ENCODE measurements around the gene FAM3D. TPM values are rescaled to one million over a fixed set of nuclear protein-coding genes. Genes with fewer than 3 reads are reported as not detected.

FAM3D gene
- total RNA-seq, 2 donors from 2014 or later: not detected

- no peak for DNase-seq (ENCODE audit: low spot score)
- no peaks in the 10 kb centered on the region for H3K36me3 ChIP-seq
- no peak overlapping the region for H3K27ac ChIP-seq
- H3K4me1 ChIP-seq: no peaks in the 10 kb centered on the region
- no peak for TF ChIP-seq CTCF (IDR thresholded peaks at IDR 0.05)
- no peaks in the 10 kb centered on the region for H3K9me3 ChIP-seq
- H3K27me3 ChIP-seq: no peaks in the 10 kb centered on the region
- H3K4me3 ChIP-seq: no peak overlapping the region
Observed at GRCh38 chr3:58660998-58661397, 5.6 kb downstream of the FAM3D start.

GRCh38 chr3:58659051-58659675, 7.4 kb downstream of the FAM3D start:
- no peak for DNase-seq (ENCODE audit: low spot score)
- no peaks in the 10 kb centered on the region for H3K27me3 ChIP-seq
- no peak overlapping the region for H3K4me3 ChIP-seq
- no peak overlapping the region for H3K27ac ChIP-seq
- no peaks in the 10 kb centered on the region for H3K36me3 ChIP-seq
- H3K9me3 ChIP-seq: no peaks in the 10 kb centered on the region
- H3K4me1 ChIP-seq: no peaks in the 10 kb centered on the region
- TF ChIP-seq CTCF (IDR thresholded peaks at IDR 0.05): peak in 1 of 2 donors; percentile 34

- Histone ChIP-seq H3K27ac (no peak overlapping the region), H3K4me1 (no peaks in the 10 kb centered on the region), H3K36me3 (no peaks in the 10 kb centered on the region), H3K27me3 (no peaks in the 10 kb centered on the region), H3K4me3 (no peak overlapping the region), H3K9me3 (no peaks in the 10 kb centered on the region)
- DNase-seq (ENCODE audit: low spot score): no peak
- TF ChIP-seq CTCF (IDR thresholded peaks at IDR 0.05): no peak
Observed at GRCh38 chr3:58658508-58658907, 8.1 kb downstream of the FAM3D start.

- no peak for DNase-seq (ENCODE audit: low spot score)
Observed at GRCh38 chr3:58657571-58658141, 8.9 kb downstream of the FAM3D start.

GRCh38 chr3:58657036-58657520, 9.5 kb downstream of the FAM3D start:
- H3K4me3 ChIP-seq: no peak overlapping the region
- no peak for DNase-seq (ENCODE audit: low spot score)

More at GRCh38 chr3:58657571-58658141, 8.9 kb downstream of the FAM3D start:
- H3K27me3 ChIP-seq: no peaks in the 10 kb centered on the region
- H3K4me3 ChIP-seq: no peak overlapping the region
- no peaks in the 10 kb centered on the region for H3K36me3 ChIP-seq
- H3K27ac ChIP-seq: no peak overlapping the region
- TF ChIP-seq CTCF (IDR thresholded peaks at IDR 0.05): no peak
- H3K4me1 ChIP-seq: no peaks in the 10 kb centered on the region
- H3K9me3 ChIP-seq: no peaks in the 10 kb centered on the region

More at GRCh38 chr3:58657036-58657520, 9.5 kb downstream of the FAM3D start:
- H3K4me1 ChIP-seq: no peaks in the 10 kb centered on the region
- TF ChIP-seq CTCF (IDR thresholded peaks at IDR 0.05): no peak
- no peaks in the 10 kb centered on the region for H3K36me3 ChIP-seq
- H3K27me3 ChIP-seq: no peaks in the 10 kb centered on the region
- no peak overlapping the region for H3K27ac ChIP-seq
- no peaks in the 10 kb centered on the region for H3K9me3 ChIP-seq
